Caco-2 (cell line): ENCODE measurements around the gene RAB3D. TPM values are rescaled to one million over a fixed set of nuclear protein-coding genes. Genes with fewer than 3 reads are reported as not detected.

ENCODE experiments used
- BruUV-seq: library from RNA; stranded (reverse); fragments of 400-500 nt; replicated peaks from 2 replicates; lab custom pipeline; 2021; lab: Mats Ljungman, UMichigan
- CTCF ChIA-PET: fragments of 300-600 bp; sonication (Branson Sonifier 250); formaldehyde crosslinking; loops from one replicate; lab custom pipeline; 2022; ENCODE audit warnings: antibody characterized with exemption; lab: Charles Lee
- POLR2A ChIA-PET: fragments of 300-600 bp; sonication (Branson Sonifier 250); formaldehyde crosslinking; loops from one replicate; lab custom pipeline; 2022; ENCODE audit warnings: antibody characterized with exemption; lab: Charles Lee
- DNase-seq, 2 experiments: peaks; one replicate each; pipeline versions ENCODE4 v3.0.0 to v3.0.0-alpha.2; 2020 to 2022
- H3K27me3 ChIP-seq: replicated peaks from 2 replicates; pipeline ENCODE4 v1.6.0; 2011; ENCODE audit warnings: low read length; ENCODE audit not compliant: control insufficient read depth, insufficient read depth
- H3K36me3 ChIP-seq: 2 replicates; pipeline ENCODE4 v1.5.1; 2011; ENCODE audit warnings: low read length; ENCODE audit not compliant: control insufficient read depth, insufficient read depth
- H3K4me1 ChIP-seq: fragments of 250-450 bp; sonication (Bioruptor Pico); 2 replicates; pipeline ENCODE4 v1.5.1; 2020; ENCODE audit warnings: mild to moderate bottlenecking
- H3K4me3 ChIP-seq: 2 replicates; pipeline ENCODE4 v1.5.1; 2011; ENCODE audit warnings: low read depth, mild to moderate bottlenecking, control low read depth, low read length
- H3K9me3 ChIP-seq: fragments of 250-450 bp; sonication (Bioruptor Pico); 2 replicates; pipeline ENCODE4 v1.5.1; 2020; ENCODE audit warnings: mild to moderate bottlenecking, moderate library complexity
- H3K27ac Mint-ChIP-seq: one replicate; pipeline ENCODE4 v1.8.0; 2022; ENCODE audit warnings: mixed read lengths; ENCODE audit not compliant: unreplicated experiment
- H3K27me3 Mint-ChIP-seq: one replicate; pipeline ENCODE4 v1.8.0; 2022; ENCODE audit warnings: mixed read lengths; ENCODE audit not compliant: insufficient read depth, unreplicated experiment
- H3K36me3 Mint-ChIP-seq: one replicate; pipeline ENCODE4 v1.8.0; 2022; ENCODE audit warnings: mild to moderate bottlenecking, mixed read lengths; ENCODE audit not compliant: insufficient read depth, unreplicated experiment
- H3K4me1 Mint-ChIP-seq: one replicate; pipeline ENCODE4 v1.8.0; 2022; ENCODE audit warnings: low read depth, mixed read lengths; ENCODE audit not compliant: unreplicated experiment
- H3K4me3 Mint-ChIP-seq: one replicate; pipeline ENCODE4 v1.8.0; 2022; ENCODE audit warnings: mild to moderate bottlenecking, moderate library complexity, mixed read lengths; ENCODE audit not compliant: unreplicated experiment
- H3K9me3 Mint-ChIP-seq: one replicate; pipeline ENCODE4 v1.8.0; 2022; ENCODE audit warnings: mixed read lengths; ENCODE audit not compliant: unreplicated experiment
- CTCF ChIP-seq, 2 experiments: fragments of 200-600 bp in 1 of 2; IDR thresholded peaks; 1 replicate in 1 of 2; 2 replicates in 1 of 2; pipeline versions ENCODE4 v1.5.1 to v1.8.0; 2011 to 2022; ENCODE audit warnings: antibody characterized with exemption in 1 of 2, control low read depth in 1 of 2, inconsistent platforms in 1 of 2, low read depth in 1 of 2, low read length in 1 of 2, mild to moderate bottlenecking in 1 of 2, moderate library complexity in 1 of 2; ENCODE audit not compliant: insufficient read depth in 1 of 2, severe bottlenecking in 1 of 2, unreplicated experiment in 1 of 2
- intact Hi-C: fragments of 100-400 bp; cut with micrococcal nuclease; formaldehyde crosslinking; loops from one replicate; pipeline ENCODE4 v1.10.0; 2022; ENCODE audit not compliant: unreplicated experiment
- total RNA-seq: library from RNA; stranded (reverse); gene quantifications from 2 replicates; pipeline ENCODE4 v1.2.3, GENCODE V29; 2022

Gene RAB3D
- total RNA-seq, 1 experiment from 2014 or later = 28.0 TPM

- Mint-ChIP-seq H3K4me1 (peaks cover 29% of the 10 kb centered on the region), H3K9me3 (no peaks in the 10 kb centered on the region), H3K27ac (peak overlapping the region; percentile 92), H3K4me3 (peak overlapping the region; percentile 94), H3K36me3 (peaks cover 10% of the 10 kb centered on the region), H3K27me3 (no peaks in the 10 kb centered on the region)
- TF ChIP-seq CTCF (IDR thresholded peaks at IDR 0.05; ENCODE audit: insufficient read depth in 1 of 2, low read depth in 1 of 2, low read length in 1 of 2, severe bottlenecking in 1 of 2, unreplicated experiment in 1 of 2) = no peak
- Histone ChIP-seq H3K27me3 (no peaks in the 10 kb centered on the region), H3K4me1 (peaks cover 17% of the 10 kb centered on the region), H3K36me3 (no peaks in the 10 kb centered on the region), H3K4me3 (no peak overlapping the region), H3K9me3 (no peaks in the 10 kb centered on the region)
- CTCF ChIA-PET = interaction anchor here (2.1 to 3.5 kb wide), 2 partner anchors 34 to 54 kb away, joined by 13 to 22 read pairs; no protein-coding TSS in a partner anchor
- POLR2A ChIA-PET = no interaction called here
- intact Hi-C loops = loop anchor here (2.0 kb wide), 1 partner anchor 27 kb away; the partner anchor contains the start of gene SWSAP1
- no TSS peak for BruUV-seq
- DNase-seq = no peak
Measured at GRCh38 chr19:11347546-11348039, 8.1 kb upstream of the RAB3D start.

- Histone ChIP-seq H3K4me1 (peaks cover 17% of the 10 kb centered on the region), H3K36me3 (peaks cover 1% of the 10 kb centered on the region; the same call in 1 of the 2 replicates), H3K9me3 (no peaks in the 10 kb centered on the region), H3K27me3 (no peaks in the 10 kb centered on the region), H3K4me3 (peak within 1 kb of the TSS; percentile 47)
- Mint-ChIP-seq H3K4me1 (peaks cover 29% of the 10 kb centered on the region), H3K27ac (peak within 1 kb of the TSS; percentile 92), H3K36me3 (peaks cover 10% of the 10 kb centered on the region), H3K4me3 (peak within 1 kb of the TSS; percentile 94), H3K27me3 (no peaks in the 10 kb centered on the region), H3K9me3 (no peaks in the 10 kb centered on the region)
- intact Hi-C loops = loop anchor here (1.0 to 2.0 kb wide), 3 partner anchors 9 to 89 kb away; partner anchors contain the start of genes ODAD3, PLPPR2, PRKCSH and SWSAP1
- CTCF ChIA-PET = interaction anchor here (0.5 to 3.5 kb wide), 6 partner anchors 24 to 405 kb away, joined by 3 to 22 read pairs (median 6); partner anchors contain the start of gene PRKCSH
- peak in 1 of 2 experiments; percentile 1 for TF ChIP-seq CTCF (IDR thresholded peaks at IDR 0.05; ENCODE audit: insufficient read depth in 1 of 2, low read depth in 1 of 2, low read length in 1 of 2, severe bottlenecking in 1 of 2, unreplicated experiment in 1 of 2)
- DNase-seq = peak; percentile 97 to 98
- no TSS peak for BruUV-seq
- POLR2A ChIA-PET = interaction anchor here (0.6 to 1.9 kb wide), 6 partner anchors 9 to 148 kb away, joined by 3 to 15 read pairs (median 6); partner anchors contain the start of genes KANK2 and SWSAP1
Measured at GRCh38 chr19:11346104-11346940, 6.9 kb upstream of the RAB3D start, which contains the start of the genes CCDC159 and TMEM205. TSS of gene CCDC159 (plus strand) at chr19:11346519. CDS start at chr19:11346607, 88 bp downstream. TSS of gene TMEM205 (minus strand) at chr19:11346268. CDS start at chr19:11345619, 649 bp downstream.
